Natural killer cell treated with Interleukin-12 subunit alpha and Interleukin-12 subunit beta and Interleukin-15 and Interleukin-18, amount 100 ng/mL, for 72 hours (primary cell): ENCODE data around the gene PARVA. TPM values are rescaled to one million over a fixed set of nuclear protein-coding genes. Genes with fewer than 3 reads are reported as not detected.

Experiments used
- ATAC-seq, 2 donors: fragments of 150-1000 bp; cut with Tn5 transposase in 1 of 2; sonication (Bioruptor Pico), chemical (Tn5 transposase) in 1 of 2; 2 replicates each; pipeline ENCODE4 v1.10.0; 2021
- DNase-seq: peaks from one replicate; pipeline ENCODE4 v3.0.0; 2022; ENCODE audit warnings: low spot score
- H3K27ac Mint-ChIP-seq, 2 donors: 1 replicate in 1 of 2; 2 replicates in 1 of 2; pipeline ENCODE4 v1.8.0; 2022; ENCODE audit warnings: mixed read lengths in 2 of 2, mild to moderate bottlenecking in 1 of 2, moderate library complexity in 1 of 2
- H3K27me3 Mint-ChIP-seq, 2 donors: 1 replicate in 1 of 2; 2 replicates in 1 of 2; pipeline ENCODE4 v1.8.0; 2022; ENCODE audit warnings: mixed read lengths in 2 of 2
- H3K36me3 Mint-ChIP-seq: one replicate; pipeline ENCODE4 v1.8.0; 2022; ENCODE audit warnings: mixed read lengths
- H3K4me1 Mint-ChIP-seq, 2 donors: 1 replicate in 1 of 2; 2 replicates in 1 of 2; pipeline ENCODE4 v1.8.0; 2022; ENCODE audit warnings: low read depth in 2 of 2, mixed read lengths in 2 of 2, mild to moderate bottlenecking in 1 of 2
- H3K4me3 Mint-ChIP-seq: one replicate; pipeline ENCODE4 v1.8.0; 2022; ENCODE audit warnings: mixed read lengths
- H3K9me3 Mint-ChIP-seq: 2 replicates; pipeline ENCODE4 v1.8.0; 2022; ENCODE audit warnings: mixed read lengths
- total RNA-seq, 2 donors: library from RNA; stranded (reverse); gene quantifications; one replicate each; pipeline ENCODE4 v1.2.3, GENCODE V29; 2022

The PARVA gene
- total RNA-seq, 2 donors from 2014 or later = not detected

- DNase-seq = no peak
- H3K4me1 Mint-ChIP-seq = no peaks in the 10 kb centered on the region
- H3K4me3 Mint-ChIP-seq = no peak overlapping the region
- no peak for ATAC-seq
- H3K36me3 Mint-ChIP-seq = no peaks in the 10 kb centered on the region
- no peak overlapping the region for H3K27ac Mint-ChIP-seq
- H3K27me3 Mint-ChIP-seq = peaks cover 10 to 42% of the 10 kb centered on the region in 2 donors
- H3K9me3 Mint-ChIP-seq = no peaks in the 10 kb centered on the region
Measured at GRCh38 chr11:12581923-12582322, 204.6 kb downstream of the PARVA start.
